ENCODE data around the gene BCAM.
"Not testable (repeated sequence)": the region's sequence is repeated elsewhere in the genome, so short reads cannot be mapped to it uniquely, and the experiment has no call there.

The BCAM gene, protein sequence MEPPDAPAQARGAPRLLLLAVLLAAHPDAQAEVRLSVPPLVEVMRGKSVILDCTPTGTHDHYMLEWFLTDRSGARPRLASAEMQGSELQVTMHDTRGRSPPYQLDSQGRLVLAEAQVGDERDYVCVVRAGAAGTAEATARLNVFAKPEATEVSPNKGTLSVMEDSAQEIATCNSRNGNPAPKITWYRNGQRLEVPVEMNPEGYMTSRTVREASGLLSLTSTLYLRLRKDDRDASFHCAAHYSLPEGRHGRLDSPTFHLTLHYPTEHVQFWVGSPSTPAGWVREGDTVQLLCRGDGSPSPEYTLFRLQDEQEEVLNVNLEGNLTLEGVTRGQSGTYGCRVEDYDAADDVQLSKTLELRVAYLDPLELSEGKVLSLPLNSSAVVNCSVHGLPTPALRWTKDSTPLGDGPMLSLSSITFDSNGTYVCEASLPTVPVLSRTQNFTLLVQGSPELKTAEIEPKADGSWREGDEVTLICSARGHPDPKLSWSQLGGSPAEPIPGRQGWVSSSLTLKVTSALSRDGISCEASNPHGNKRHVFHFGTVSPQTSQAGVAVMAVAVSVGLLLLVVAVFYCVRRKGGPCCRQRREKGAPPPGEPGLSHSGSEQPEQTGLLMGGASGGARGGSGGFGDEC

DNA sequence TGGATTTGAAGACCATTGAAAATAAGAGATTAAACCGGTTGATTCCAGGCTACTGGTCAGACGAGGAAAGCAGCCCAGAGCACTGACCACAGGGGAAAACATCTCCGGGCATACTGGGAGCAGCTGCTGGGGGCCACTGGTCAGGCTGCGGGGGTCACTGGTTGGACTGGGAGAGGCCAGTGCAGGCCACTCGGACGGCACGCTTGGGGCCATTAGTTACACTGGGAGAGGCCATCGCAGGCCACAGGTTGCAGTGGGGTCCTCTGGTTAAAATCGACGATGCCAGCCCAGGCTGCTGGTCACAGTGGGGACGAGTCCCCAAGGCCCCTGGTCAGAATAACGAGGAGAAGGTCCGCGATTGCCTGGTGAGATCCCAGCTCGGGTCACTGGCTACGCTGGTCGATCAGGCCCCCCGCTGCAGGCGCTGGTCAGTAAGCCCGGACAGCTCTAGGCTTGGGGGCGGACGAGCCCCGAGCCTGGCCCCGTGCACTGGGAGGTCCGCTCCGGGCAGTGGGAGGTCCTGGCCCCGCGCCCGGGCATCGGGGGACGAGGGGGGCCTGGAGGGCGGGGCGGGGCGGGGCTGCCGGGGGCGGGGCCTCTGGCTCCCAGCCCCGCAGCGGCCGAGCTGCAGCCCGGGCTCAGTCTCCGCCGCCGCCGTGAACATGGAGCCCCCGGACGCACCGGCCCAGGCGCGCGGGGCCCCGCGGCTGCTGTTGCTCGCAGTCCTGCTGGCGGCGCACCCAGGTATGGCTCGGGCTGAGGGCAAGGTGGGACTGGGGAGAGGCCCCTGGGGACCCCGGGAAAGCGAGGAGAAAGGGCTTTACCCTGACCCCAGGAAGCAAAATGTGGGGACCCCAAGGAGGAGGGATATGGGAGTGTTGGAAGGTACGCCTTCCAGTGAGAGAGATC lies at the start of gene BCAM:
BCAM (plus strand) TSS at position 641 of the 909 bp plus-strand sequence; CDS start at position 663, 22 bp downstream.
- FAIRE-seq = no peak
- DNase-seq (ENCODE audit: insufficient read length, low spot score) = peak; percentile 91

DNA sequence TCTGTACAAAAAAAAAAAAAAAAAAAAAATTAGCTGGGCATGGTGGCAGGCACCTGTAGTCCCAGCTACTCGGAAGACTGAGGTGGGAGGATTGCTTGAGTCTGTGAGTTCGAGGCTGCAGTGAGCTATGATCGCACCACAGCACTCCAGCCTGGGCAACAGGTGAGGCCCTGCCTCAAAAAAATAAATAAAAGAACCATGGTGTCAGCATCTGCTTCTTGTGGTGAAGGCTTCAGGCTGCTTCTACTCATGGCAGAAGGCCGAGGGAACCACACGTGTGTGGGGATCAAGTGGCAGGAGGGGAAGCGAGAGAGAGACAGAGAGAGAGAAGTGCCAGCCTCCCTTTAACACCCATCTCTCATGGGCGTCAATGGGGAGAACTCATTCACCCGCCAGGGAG lies 46.9 kb upstream of the BCAM start:
- FAIRE-seq = no peak
- no peak for DNase-seq (ENCODE audit: insufficient read length, low spot score)

DNA sequence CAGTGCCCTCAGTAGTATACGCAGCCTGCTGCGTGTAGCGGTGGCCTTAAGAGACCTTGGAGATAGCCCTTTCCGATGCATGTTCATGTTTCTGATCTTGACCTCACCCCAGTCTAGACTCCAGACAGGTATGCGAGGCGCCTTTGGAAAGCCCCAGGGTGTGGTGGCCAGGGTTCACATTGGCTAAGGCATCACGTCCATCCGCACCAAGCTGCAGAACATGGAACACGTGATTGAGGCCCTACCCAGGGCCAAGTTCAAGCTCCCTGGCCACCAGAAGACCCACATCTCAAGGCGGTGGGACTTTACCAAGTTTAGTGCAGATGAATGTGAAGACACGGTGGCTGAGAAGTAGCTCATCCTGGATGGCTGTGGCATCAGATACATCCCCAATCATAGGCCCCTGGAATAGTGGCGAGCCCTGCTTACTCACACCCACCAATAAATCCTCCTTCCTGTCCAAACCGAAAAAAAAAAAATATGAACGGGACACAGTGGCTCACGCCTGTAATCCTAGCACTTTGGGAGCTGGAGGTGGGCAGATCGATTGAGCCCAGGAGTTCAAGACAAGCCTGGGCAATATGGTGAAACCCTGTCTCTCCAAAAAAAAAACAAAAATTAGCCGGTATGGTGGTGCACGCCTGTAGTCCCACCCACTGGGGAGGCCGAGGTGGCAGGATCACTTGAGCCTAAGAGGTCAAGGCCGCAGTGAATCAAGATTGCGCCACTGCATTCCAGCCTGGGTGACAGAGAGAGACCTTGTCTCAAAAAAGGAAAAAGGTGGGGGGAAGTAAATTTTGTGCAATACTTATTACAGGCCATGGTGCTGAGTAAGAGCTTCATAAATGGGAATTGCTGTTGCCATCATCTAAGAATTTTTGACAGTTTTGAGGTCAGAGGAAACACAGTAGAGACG lies 43.6 kb upstream of the BCAM start:
- DNase-seq (ENCODE audit: insufficient read length, low spot score) = no peak
- FAIRE-seq = peak; percentile 48

DNA sequence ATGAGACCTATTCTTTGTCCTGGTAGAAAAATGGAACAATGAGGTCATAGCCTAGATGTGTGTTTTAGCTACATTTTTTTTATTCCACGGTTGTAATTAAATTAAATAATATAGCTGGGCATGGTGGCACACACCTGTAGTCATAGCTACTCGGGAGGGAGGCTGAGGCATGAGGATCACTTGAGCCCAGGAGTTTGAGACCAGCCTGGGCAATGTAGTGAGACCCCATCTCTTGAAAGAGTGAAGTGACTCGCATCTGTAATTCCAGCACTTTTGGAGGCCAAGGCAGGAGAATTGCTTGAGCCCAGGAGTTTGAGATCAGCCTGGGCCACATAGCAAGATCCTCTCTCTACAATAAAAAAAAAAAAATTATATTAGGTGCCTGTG lies 43.0 kb upstream of the BCAM start:
- no peak for FAIRE-seq
- no peak for DNase-seq (ENCODE audit: insufficient read length, low spot score)

DNA sequence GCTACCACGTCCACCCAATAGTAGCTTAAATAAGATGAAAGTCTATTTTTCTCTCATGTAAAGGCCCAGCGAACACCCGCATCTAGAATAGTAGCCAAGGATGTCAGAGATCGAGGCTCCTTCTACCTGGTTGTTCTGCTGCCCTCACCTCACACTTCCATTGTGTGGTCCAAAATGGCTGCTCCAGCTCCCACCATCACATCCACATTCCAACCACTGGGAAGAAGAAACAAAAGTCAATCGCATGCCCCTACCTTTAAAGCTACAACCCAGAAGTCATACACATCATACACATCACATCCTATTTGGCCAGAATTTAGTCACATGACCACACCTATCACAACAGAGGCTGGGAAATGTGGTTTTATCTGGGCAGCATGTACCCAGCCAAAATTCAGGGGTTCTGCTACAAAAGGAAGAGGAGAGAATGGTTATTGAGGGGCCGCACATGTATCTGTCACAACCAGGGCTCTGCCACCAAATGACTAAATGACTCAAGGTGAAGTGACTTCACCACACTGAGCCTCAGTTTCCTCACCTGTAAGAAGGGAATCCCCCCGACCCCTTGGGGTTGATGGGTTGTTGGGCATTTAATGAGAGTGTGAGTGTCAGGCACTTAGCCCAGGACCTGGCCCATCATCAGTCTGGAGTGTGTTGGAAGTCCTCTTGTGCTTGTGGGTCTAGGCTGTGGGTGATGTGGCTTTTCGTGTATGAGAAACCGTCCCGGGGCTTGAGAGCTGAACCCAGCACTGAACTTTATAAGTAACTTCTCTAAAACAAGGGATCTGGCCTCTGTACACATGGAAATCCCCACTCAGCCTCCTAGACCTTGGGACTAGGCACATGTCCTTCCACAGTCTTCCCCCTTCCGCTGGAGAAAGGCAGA lies 41.4 kb upstream of the BCAM start:
- DNase-seq (ENCODE audit: insufficient read length, low spot score) = no peak
- no peak for FAIRE-seq

DNA sequence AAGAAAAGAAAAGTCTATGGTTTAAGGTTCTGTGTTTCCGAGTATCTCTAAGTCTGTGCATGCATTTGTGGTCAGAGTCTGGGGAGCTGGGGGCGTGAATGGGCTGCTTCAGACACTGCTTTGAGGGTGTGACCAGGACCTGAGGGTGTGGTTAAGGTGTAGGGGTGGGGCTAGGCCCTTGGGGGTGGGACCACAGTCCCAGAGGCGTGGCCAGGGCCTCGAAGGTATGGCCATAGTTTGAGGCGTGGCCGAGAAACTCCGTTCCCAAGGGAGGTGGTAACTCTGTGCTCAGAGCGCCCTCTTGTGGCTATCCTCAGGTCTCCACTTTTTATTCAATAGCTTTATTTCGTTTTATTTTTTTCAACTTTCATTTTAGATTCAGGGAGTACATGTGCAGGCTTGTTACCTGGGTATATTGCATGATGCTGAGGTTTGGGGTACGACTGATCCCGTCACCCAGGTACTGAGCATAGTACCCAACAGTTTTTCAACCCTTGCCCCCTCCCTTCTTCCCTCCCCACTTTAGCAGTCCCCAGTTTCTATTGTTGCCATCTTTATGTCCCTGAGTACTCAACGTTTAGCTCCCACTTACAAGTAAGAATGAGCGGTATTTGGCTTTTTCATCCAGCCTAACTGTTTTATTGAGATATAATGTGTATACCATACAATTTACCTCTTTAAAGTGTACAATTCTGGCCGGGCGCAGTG lies 38.2 kb upstream of the BCAM start:
- FAIRE-seq (peak; percentile 90), DNase-seq (ENCODE audit: insufficient read length, low spot score) (peak; percentile 95)

DNA sequence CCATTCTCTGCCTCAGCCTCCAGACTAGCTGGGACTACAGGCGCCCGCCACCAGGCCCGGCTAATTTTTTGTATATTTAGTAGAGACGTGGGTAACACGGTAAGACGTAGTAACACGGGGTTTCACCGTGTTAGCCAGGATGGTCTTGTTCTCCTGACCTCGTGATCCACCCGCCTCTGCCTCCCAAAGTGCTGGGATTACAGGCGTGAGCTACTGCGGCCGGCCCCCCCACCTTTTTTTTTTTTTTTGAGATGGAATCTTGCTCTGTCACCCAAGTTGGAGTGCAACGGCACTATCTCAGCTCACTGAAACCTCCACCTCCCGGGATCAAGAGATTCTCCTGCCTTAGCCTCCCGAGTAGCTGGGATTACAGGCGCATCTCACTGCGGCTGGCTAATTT lies 36.8 kb upstream of the BCAM start:
- not testable (repeated sequence) for DNase-seq (ENCODE audit: insufficient read length, low spot score); FAIRE-seq

DNA sequence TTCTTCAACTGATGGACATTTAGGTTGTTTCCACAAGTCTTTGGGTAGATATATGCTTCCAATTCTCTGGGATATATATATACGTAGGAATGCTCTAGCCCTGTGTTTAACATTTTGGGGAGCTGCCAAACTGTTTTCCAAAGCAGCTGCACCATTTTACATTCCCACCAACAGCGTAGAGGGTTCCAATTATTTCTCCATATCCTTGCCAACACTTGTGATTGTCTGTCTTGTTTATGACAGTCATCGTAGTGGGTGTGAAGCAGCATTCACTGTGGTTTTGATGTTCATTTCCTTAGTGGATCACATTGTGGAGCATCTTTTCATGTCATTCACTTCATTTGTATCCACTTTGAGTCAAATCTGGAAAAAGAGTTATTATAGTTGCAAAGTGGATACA lies 35.9 kb upstream of the BCAM start:
- DNase-seq (ENCODE audit: insufficient read length, low spot score) = no peak
- no peak for FAIRE-seq

DNA sequence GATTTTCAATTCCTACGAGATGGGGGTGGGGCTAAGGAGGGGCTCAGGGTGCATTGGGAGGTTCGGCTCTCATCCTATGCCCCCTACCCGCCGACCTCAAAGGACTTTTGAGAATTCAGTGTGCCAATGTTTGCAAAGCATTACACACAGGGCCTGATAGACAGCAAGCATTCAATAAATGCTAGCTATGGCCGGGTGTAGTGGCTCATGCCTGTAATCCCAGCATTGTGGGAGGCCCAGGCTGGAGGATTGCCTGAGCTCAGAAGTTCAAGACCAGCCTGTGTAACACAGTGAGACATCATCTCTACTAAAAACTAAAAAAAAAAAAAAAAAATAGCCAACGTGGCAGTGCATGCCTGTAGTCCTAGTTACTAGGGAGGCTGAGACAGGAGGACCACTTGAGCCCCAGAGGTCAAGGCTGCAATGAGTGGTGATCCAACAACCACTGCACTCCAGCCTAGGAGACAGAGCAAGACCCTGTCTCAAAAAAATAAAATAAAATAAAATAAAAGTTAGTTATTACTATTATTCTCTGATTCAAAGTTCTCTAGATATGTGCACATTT lies 33.1 kb upstream of the BCAM start:
- FAIRE-seq (no peak), DNase-seq (ENCODE audit: insufficient read length, low spot score) (no peak)

DNA sequence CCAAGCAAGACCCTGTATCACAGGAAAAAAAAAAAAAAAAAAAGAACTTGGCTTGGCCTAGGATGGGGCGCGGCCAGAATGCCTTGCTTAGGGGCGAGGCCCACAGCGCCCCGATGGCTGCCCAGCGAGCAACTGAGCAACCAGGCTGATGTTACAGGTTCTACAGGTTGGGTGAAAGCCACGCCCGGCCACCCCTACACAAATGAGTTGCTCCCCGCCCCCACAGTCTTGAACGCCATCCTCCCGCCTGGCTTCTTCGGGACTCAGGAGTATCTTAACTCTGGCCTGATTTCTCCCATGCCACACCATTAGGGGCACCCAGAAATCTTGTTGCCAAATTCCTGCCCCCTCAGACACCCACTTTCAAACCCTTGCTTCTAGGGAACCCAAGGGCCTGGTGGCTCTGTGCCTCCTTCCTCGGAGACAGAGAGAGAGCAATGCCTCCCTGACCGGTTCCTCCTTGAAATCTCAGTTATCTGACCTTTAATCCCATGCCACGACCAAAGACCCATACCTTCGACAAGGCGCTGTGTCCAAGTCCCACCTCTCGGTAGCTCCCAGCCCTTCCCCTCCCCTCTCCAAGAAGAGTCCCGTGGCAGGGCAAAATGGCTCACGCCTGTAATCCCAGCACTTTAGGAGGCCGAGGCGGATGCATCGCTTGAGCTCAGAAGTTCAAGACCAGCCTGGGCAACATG lies 32.4 kb upstream of the BCAM start:
- DNase-seq (ENCODE audit: insufficient read length, low spot score) (no peak), FAIRE-seq (no peak)

DNA sequence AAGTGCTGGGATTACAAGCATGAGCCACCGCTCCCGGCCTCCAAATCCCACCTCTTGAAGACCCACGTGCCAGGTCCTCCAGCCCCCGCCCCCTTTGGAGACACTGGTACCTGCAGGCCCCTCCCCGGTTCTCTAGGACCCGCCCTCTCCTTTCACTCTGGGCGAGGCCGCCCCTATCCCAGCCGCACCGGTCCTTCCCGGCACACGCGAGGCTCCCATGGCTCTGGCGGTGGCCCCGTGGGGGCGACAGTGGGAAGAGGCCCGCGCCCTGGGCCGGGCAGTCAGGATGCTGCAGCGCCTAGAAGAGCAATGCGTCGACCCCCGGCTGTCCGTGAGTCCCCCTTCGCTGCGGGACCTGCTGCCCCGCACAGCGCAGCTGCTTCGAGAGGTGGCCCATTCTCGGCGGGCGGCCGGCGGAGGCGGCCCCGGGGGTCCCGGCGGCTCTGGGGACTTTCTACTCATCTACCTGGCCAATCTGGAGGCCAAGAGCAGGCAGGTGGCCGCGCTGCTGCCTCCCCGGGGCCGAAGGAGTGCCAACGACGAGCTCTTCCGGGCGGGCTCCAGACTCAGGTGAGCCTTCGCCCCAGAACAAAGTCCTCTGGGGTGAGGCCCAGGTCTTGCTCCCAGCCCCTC lies 31.1 kb upstream of the BCAM start, which contains the start of gene CBLC:
CBLC (plus strand) TSS at position 176 of the 633 bp plus-strand sequence; CDS start at position 218, 42 bp downstream.
- DNase-seq (ENCODE audit: insufficient read length, low spot score) (no peak), FAIRE-seq (no peak)

DNA sequence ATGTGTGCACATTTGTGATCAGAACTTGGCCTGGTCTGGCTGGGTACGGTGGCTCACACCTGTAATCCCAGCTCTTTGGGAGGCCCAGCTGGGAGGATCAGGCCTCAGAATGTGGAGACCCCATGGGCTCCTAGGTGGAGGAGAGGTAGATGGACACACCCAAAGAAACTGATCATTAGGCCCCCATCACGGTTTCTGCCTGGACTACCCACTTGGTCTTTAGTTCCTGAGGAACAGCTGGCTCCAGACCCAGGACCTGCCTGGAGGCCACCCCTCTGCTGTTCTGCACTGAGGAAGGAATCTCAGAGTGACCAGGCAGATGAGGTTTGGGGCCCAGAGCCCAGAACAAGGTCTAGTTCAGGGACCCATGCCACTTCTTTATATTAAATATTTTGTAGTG lies 29.8 kb upstream of the BCAM start:
- no peak for FAIRE-seq
- DNase-seq (ENCODE audit: insufficient read length, low spot score) = no peak

DNA sequence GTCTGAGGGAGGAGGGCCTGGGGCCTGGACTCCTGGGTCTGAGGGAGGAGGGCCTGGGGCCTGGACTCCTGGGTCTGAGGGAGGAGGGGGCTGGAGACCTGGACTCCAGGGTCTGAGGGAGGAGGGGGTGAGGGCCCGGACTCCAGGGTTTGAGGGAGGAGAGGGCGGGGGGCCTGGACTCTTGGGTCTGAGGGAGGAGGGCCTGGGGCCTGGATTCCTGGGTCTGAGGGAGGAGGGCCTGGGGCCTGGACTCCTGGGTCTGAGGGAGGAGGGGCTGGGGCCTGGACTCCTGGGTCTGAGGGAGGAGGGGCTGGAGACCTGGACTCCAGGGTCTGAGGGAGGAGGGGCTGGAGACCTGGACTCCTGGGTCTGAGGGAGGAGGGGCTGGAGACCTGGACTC lies 27.2 kb upstream of the BCAM start:
- not testable (repeated sequence) for FAIRE-seq; DNase-seq (ENCODE audit: insufficient read length, low spot score)

DNA sequence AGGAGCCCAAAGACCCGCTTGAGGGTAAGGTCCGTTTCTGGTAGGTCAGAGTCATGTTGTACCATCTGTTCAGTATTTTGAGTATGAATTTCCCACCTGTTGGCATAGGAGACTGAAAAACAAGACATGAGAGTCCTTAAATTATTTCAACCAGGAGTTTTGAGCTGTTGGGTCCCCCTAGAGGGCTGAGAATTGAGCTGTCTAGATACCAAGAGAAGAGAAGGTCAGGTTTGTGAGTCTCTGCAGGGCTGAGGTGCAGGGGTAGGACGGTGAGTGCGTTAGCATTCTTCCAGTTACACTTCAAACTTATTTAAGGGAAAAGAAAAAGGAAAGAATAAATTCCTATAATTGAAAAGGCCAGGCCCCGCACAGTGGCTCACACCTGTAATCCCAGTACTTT lies 26.2 kb upstream of the BCAM start:
- DNase-seq (ENCODE audit: insufficient read length, low spot score) (no peak), FAIRE-seq (no peak)

DNA sequence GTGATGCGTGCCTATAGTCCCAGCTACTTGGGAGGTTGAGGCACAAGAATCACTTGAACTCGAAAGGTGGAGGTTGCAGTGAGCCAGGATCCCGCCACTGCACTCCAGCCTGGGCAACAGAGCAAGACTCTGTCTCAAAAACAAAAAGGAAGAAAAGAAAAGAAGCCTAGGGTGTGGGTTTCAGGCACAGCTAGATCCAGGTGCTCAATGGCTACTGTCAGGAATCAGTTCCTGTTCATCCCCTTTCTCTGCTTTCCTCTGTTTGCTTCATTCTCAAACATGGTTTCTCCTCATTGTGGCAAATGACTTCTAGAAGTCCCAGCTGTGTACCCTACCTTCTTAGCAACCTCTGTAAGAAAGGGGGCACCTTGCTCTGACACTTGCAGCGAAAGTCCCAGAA lies 25.4 kb upstream of the BCAM start:
- no peak for FAIRE-seq
- DNase-seq (ENCODE audit: insufficient read length, low spot score) = no peak

DNA sequence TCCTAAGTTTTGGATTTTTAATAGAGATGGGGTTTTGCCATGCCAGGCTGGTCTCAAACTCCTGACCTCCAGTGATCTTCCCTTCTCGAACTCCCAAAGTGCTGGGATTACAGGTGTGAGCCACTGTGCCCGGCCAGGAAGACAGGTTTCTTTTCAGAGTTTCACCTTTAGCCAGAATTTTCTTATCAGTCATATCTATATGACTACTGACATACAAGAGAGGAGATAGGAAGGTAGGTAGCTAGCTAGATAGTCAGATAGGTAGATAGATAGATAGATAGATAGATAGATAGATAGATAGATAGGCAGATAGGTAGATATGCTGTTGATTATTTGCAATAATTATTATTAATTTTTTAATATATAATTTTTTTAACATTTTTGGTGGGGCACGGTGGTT lies 23.6 kb upstream of the BCAM start:
- no peak for FAIRE-seq

DNA sequence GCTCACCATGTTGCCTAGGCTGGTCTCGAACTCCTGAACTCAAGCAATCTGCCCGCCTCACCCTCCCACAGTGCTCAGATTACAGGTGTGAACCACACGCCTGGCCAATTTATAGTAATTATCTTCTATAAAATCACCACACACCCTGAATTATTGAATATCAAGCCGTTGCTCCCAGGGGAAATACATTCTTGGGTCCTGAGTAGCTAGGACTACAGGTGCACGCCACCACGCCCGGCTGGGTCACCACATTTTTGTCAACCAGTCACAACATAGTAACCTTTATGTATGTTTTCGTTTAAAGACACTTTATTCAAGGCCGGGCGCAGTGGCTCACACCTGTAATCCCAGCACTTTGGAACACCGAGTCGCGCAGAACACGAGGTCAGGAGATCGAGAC lies 22.9 kb upstream of the BCAM start:
- FAIRE-seq = no peak

More for the DNA sequence above, 23.6 kb upstream of the BCAM start:
- no peak for DNase-seq (ENCODE audit: insufficient read length, low spot score)

More for the DNA sequence above, 22.9 kb upstream of the BCAM start:
- DNase-seq (ENCODE audit: insufficient read length, low spot score) = no peak

Measured in HTR-8/SVneo (cell line).